ENCODE measurements around the gene BCR.

- TF ChIP-seq BRD4 (CRISPR knock-in tag; IDR thresholded peaks at IDR 0.05) (no peak), CTCF (CRISPR knock-in tag; IDR thresholded peaks at IDR 0.05) (no peak), HNF4A (CRISPR knock-in tag; IDR thresholded peaks at IDR 0.05) (no peak), RCOR2 (CRISPR knock-in tag; IDR thresholded peaks at IDR 0.05) (no peak), KDM5A (IDR thresholded peaks at IDR 0.05; ENCODE audit: borderline replicate concordance, low read length) (no peak)
Observed at GRCh38 chr22:23243859-23244689, 63.8 kb downstream of the BCR start.
